ENCODE data around the gene MED23.
"Not testable (repeated sequence)": the region's sequence is repeated elsewhere in the genome, so short reads cannot be mapped to it uniquely, and the experiment has no call there.

MED23 gene

DNA sequence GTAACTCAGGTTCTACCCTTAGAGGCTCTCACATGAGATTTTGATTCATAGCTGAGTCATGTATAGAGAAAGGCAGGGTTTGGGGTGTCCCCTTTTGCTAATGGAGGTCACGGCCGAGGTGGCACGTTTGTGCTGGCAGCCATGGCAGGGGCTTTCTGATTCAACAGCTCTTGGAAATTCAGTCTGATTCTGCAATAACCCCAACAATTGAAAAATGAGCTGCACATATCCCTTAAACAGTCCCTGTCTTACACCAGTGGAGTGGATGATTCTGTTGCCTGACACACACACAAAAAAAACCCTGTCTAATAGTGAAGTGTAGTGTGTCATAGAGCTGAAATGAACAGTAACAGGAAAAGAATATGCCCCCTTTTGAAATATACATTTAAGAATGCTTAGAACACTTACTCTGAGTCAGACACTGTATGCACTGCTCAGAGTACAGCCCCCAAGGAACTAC, 95.4 kb downstream of the MED23 start:
- H3K36me3 ChIP-seq (replicated peaks): no peaks in the 10 kb centered on the region
- no peak overlapping the region for H3K27ac ChIP-seq
- no peaks in the 10 kb centered on the region for H3K27me3 ChIP-seq (replicated peaks)
- TF ChIP-seq, protein P1, sequence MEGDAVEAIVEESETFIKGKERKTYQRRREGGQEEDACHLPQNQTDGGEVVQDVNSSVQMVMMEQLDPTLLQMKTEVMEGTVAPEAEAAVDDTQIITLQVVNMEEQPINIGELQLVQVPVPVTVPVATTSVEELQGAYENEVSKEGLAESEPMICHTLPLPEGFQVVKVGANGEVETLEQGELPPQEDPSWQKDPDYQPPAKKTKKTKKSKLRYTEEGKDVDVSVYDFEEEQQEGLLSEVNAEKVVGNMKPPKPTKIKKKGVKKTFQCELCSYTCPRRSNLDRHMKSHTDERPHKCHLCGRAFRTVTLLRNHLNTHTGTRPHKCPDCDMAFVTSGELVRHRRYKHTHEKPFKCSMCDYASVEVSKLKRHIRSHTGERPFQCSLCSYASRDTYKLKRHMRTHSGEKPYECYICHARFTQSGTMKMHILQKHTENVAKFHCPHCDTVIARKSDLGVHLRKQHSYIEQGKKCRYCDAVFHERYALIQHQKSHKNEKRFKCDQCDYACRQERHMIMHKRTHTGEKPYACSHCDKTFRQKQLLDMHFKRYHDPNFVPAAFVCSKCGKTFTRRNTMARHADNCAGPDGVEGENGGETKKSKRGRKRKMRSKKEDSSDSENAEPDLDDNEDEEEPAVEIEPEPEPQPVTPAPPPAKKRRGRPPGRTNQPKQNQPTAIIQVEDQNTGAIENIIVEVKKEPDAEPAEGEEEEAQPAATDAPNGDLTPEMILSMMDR (IDR thresholded peaks at IDR 0.05; ENCODE audit: low read depth, low read length, missing control alignments): no peak
- in situ Hi-C loops (cut with HindIII; ENCODE audit: low pct_ligation_motif_present, low sequenced_read_pairs): no loop called here
- H3K4me3 ChIP-seq (ENCODE audit: low read depth, low read length): no peak overlapping the region
- no peak for DNase-seq

DNA sequence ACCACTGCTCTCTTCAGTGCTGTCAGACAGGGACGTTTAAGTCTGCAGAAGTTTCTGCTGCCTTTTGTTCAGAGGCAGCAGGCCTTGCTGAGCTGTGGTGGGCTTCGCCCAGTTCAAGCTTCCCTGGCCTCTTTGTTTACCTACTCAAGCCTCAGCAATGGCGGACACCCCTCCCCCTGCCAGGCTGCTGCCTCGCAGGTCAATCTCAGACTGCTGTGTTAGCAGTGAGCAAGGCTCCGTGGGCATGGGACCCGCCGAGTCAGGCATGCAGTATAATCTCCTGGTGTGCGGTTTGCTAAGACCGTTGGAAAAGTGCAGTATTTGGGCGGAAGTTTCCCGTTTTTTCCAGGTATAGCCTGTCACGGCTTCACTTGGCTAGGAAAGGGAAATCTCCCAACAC, 96.4 kb downstream of the MED23 start:
- H3K4me3 ChIP-seq (ENCODE audit: low read depth, low read length); in situ Hi-C loops (cut with HindIII; ENCODE audit: low pct_ligation_motif_present, low sequenced_read_pairs); DNase-seq; H3K36me3 ChIP-seq (replicated peaks); H3K27me3 ChIP-seq (replicated peaks); H3K27ac ChIP-seq: not testable (repeated sequence)

DNA sequence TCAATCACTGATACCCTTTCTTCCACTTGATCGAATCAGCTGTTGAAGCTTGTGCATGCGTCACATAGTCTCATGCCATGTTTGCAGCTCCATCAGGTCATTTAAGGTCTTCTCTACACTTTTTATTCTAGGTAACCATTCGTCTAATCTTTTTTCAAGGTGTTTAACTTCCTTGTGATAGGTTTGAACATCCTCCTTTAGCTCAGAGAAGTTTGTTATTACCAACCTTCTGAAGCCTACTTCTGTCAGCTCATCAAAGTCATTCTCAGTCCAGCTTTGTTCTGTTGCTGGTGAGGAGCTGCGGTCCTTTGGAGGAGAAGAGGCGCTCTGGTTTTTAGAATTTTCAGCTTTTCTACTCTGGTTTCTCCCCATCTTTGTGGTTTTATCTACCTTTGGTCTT, 97.1 kb downstream of the MED23 start:
- H3K4me3 ChIP-seq (ENCODE audit: low read depth, low read length); in situ Hi-C loops (cut with HindIII; ENCODE audit: low pct_ligation_motif_present, low sequenced_read_pairs); DNase-seq; H3K36me3 ChIP-seq (replicated peaks); H3K27me3 ChIP-seq (replicated peaks); H3K27ac ChIP-seq: not testable (repeated sequence)

DNA sequence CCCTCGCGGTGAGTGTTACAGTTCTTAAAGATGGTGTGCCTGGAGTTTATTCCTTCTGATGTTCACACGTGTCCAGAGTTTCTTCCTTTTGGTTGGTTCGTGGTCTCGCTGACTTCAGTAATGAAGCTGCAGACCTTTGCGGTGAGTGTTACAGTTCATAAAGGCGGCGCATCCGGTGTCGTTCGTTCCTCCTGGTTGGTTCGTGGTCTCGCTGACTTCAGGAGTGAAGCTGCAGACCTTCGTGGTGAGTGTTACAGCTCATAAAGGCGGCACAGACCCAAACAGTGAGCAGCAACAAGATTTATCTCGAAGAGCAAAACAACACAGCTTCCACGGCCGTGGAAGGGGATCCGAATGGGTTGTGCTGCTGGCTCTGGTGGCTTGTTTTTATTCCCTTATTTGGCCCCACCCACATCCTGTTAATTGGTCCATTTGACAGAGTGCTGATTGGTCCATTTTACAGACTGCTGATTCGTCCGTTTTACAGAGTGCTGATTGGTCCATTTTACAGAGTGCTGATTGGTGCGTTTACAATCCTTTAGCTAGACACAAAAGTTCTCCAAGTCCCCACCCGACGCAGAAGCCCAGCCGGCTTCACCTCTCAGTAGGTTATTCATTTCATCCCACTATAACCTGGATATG, 103.2 kb downstream of the MED23 start:
- TF ChIP-seq, protein P1 (IDR thresholded peaks at IDR 0.05; ENCODE audit: low read depth, low read length, missing control alignments): no peak
- Histone ChIP-seq H3K4me3 (ENCODE audit: low read depth, low read length) (no peak overlapping the region), H3K27ac (no peak overlapping the region), H3K36me3 (replicated peaks) (no peaks in the 10 kb centered on the region), H3K27me3 (replicated peaks) (no peaks in the 10 kb centered on the region)
- in situ Hi-C loops (cut with HindIII; ENCODE audit: low pct_ligation_motif_present, low sequenced_read_pairs): no loop called here
- DNase-seq: no peak

DNA sequence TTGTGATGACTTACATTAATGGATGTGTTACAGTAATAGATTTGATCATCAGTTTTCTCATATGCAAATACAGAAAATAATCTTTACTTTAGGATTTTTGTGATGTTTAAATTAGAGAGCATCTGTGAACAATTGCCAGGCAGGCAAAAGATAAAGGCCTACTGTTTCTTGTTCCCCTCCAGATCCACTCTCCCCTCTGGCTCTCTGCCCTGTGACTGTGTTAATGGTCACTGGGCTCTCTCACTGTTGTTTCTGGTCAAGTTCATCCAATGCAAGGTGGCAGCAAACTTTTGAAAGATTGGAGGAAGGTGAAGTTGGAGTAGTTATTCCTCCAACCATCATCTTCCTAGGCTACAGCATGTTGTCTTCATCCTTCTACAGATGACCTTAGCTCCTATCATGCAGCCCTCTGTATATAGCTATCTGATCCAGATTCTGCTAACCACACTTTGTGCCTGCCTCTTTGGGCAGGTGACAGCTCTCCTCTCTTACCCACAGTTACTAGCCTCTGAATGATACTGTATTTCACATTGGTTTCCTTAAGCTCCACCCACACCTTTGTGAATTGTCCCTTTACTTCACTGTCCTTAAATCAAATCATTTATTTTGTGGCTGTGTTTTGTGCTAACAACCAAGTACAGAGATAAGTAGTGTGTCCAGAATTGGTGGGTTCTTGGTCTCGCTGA, 103.9 kb downstream of the MED23 start:
- Histone ChIP-seq H3K27me3 (replicated peaks) (no peaks in the 10 kb centered on the region), H3K27ac (no peak overlapping the region), H3K36me3 (replicated peaks) (no peaks in the 10 kb centered on the region), H3K4me3 (ENCODE audit: low read depth, low read length) (no peak overlapping the region)
- TF ChIP-seq, protein P1 (IDR thresholded peaks at IDR 0.05; ENCODE audit: low read depth, low read length, missing control alignments): no peak
- no peak for DNase-seq
- in situ Hi-C loops (cut with HindIII; ENCODE audit: low pct_ligation_motif_present, low sequenced_read_pairs): no loop called here
